ENCODE measurements around the gene MAGEB17. TPM values are rescaled to one million over a fixed set of nuclear protein-coding genes. Genes with fewer than 3 reads are reported as not detected.

MAGEB17 gene
- total RNA-seq, 1 donor from 2014 or later = not detected

- DNase-seq (ENCODE audit: low spot score in 2 of 2, unreplicated experiment in 2 of 2) = no peak
- Mint-ChIP-seq H3K27ac (no peak overlapping the region), H3K4me1 (peaks cover 40% of the 10 kb centered on the region), H3K27me3 (ENCODE audit: low read depth) (no peaks in the 10 kb centered on the region), H3K4me3 (peak overlapping the region; percentile 5), H3K9me3 (no peaks in the 10 kb centered on the region), H3K36me3 (no peaks in the 10 kb centered on the region)
- TF ChIP-seq, protein P1, sequence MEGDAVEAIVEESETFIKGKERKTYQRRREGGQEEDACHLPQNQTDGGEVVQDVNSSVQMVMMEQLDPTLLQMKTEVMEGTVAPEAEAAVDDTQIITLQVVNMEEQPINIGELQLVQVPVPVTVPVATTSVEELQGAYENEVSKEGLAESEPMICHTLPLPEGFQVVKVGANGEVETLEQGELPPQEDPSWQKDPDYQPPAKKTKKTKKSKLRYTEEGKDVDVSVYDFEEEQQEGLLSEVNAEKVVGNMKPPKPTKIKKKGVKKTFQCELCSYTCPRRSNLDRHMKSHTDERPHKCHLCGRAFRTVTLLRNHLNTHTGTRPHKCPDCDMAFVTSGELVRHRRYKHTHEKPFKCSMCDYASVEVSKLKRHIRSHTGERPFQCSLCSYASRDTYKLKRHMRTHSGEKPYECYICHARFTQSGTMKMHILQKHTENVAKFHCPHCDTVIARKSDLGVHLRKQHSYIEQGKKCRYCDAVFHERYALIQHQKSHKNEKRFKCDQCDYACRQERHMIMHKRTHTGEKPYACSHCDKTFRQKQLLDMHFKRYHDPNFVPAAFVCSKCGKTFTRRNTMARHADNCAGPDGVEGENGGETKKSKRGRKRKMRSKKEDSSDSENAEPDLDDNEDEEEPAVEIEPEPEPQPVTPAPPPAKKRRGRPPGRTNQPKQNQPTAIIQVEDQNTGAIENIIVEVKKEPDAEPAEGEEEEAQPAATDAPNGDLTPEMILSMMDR (IDR thresholded peaks at IDR 0.05; ENCODE audit: unreplicated experiment) = no peak
Measured at GRCh38 chrX:16125520-16126149, 41.6 kb upstream of the MAGEB17 start.

DNA sequence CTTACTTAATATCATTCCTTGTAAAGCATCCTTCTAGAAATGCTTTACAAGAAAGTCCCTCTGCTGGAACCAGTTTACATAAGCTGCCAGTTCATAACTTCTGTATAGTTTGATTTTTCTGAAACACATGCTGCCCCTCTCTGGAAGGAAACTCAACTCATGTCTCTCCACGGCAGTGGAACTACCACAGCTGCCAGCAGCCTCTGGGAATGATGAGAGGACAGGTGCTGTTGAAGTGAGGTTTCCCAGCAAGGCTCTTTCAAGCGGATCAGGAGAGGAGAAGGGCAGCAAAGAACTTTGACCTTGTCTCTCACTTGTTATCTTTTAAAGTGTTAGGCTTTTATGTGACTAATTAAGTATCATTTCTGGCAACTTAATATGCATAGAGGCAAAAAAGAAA lies 36.6 kb upstream of the MAGEB17 start:
- no peak overlapping the region for H3K27ac Mint-ChIP-seq
- H3K4me1 Mint-ChIP-seq = peaks cover 27% of the 10 kb centered on the region
- no peak for DNase-seq (ENCODE audit: low spot score in 2 of 2, unreplicated experiment in 2 of 2)
- H3K36me3 Mint-ChIP-seq = no peaks in the 10 kb centered on the region
- H3K4me3 Mint-ChIP-seq = no peak overlapping the region
- peaks cover 11% of the 10 kb centered on the region for H3K9me3 Mint-ChIP-seq
- TF ChIP-seq, protein P1 (IDR thresholded peaks at IDR 0.05; ENCODE audit: unreplicated experiment) = no peak
- H3K27me3 Mint-ChIP-seq (ENCODE audit: low read depth) = no peaks in the 10 kb centered on the region

DNA sequence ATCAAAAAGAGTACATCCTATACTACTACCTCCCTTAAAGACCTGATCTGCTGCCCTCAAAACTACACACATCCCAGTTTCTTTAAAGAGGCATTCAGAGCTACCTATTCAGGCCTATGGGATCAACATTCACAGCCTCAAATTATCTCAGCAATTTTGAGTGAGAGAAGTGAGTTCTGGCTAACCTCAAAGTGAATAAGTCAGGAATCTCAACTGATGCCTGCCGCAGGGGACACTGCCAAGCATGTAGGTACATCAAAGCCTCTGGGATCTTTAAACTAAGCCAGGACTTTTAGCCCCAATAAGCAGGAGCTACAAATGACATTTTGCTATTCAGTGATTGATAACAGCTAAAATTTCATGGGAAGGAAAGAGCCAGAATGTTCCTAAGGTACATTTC lies 32.3 kb upstream of the MAGEB17 start:
- H3K27ac Mint-ChIP-seq = peak overlapping the region; percentile 83
- TF ChIP-seq, protein P1 (IDR thresholded peaks at IDR 0.05; ENCODE audit: unreplicated experiment) = no peak

GRCh38 chrX:16136080-16136479 lies 31.2 kb upstream of the MAGEB17 start:
- no peak overlapping the region for H3K4me3 Mint-ChIP-seq
- H3K27ac Mint-ChIP-seq = peak overlapping the region; percentile 83
- TF ChIP-seq, protein P1 (IDR thresholded peaks at IDR 0.05; ENCODE audit: unreplicated experiment) = no peak
- no peaks in the 10 kb centered on the region for H3K36me3 Mint-ChIP-seq
- no peaks in the 10 kb centered on the region for H3K27me3 Mint-ChIP-seq (ENCODE audit: low read depth)
- peaks cover 11% of the 10 kb centered on the region for H3K9me3 Mint-ChIP-seq
- no peak for DNase-seq (ENCODE audit: low spot score in 2 of 2, unreplicated experiment in 2 of 2)
- H3K4me1 Mint-ChIP-seq = peaks cover 23% of the 10 kb centered on the region

More for the DNA sequence above, 32.3 kb upstream of the MAGEB17 start:
- DNase-seq (ENCODE audit: low spot score in 2 of 2, unreplicated experiment in 2 of 2) = no peak
- Mint-ChIP-seq H3K27me3 (ENCODE audit: low read depth) (no peaks in the 10 kb centered on the region), H3K9me3 (peaks cover 11% of the 10 kb centered on the region), H3K36me3 (no peaks in the 10 kb centered on the region), H3K4me1 (peaks cover 18% of the 10 kb centered on the region), H3K4me3 (no peak overlapping the region)

GRCh38 chrX:16137416-16138107 lies 29.7 kb upstream of the MAGEB17 start:
- peaks cover 32% of the 10 kb centered on the region for H3K4me1 Mint-ChIP-seq
- H3K27ac Mint-ChIP-seq = no peak overlapping the region
- TF ChIP-seq, protein P1 (IDR thresholded peaks at IDR 0.05; ENCODE audit: unreplicated experiment) = no peak
- H3K36me3 Mint-ChIP-seq = no peaks in the 10 kb centered on the region
- no peak overlapping the region for H3K4me3 Mint-ChIP-seq
- DNase-seq (ENCODE audit: low spot score in 2 of 2, unreplicated experiment in 2 of 2) = no peak
- no peaks in the 10 kb centered on the region for H3K27me3 Mint-ChIP-seq (ENCODE audit: low read depth)
- H3K9me3 Mint-ChIP-seq = peaks cover 11% of the 10 kb centered on the region

Measured in mesothelial cell of epicardium (in vitro differentiated cells).